ENCODE data around the gene XDH. TPM values are rescaled to one million over a fixed set of nuclear protein-coding genes. Genes with fewer than 3 reads are reported as not detected.

The XDH gene
- total RNA-seq, 4 donors from 2014 or later: under 0.01 TPM; not detected in 3

DNA sequence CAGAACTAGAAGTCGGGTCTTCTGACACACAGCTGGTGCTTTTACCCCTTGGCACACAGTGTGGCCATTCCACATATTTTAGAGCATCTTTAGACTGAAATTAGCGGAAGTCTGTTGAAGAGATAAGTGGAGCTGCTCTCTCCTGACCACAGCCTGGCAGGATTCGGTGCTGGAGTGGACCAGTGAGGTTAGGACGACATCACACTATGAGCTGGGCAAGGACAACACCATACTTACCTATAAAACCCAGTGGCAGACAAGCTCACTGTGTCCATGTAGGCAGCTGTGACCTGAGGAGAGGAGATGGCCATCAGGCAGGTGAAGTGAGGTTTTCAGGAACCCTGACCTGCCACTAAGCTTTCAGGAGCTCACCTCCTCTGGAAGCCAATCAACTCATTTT is 70.1 kb downstream of the XDH start:
- Histone ChIP-seq H3K27me3 (no peaks in the 10 kb centered on the region), H3K27ac (no peak overlapping the region), H3K4me1 (no peaks in the 10 kb centered on the region), H3K36me3 (no peaks in the 10 kb centered on the region), H3K9me3 (no peaks in the 10 kb centered on the region), H3K4me3 (no peak overlapping the region)
- TF ChIP-seq CTCF (IDR thresholded peaks at IDR 0.05) (no peak), POLR2A (IDR thresholded peaks at IDR 0.05) (no peak), EP300 (IDR thresholded peaks at IDR 0.05) (no peak)
- DNase-seq (ENCODE audit: low spot score in 2 of 2): no peak
- WGBS, 2 donors: 90 to 94% methylated on average over 4 of the region's 4 CpGs

DNA sequence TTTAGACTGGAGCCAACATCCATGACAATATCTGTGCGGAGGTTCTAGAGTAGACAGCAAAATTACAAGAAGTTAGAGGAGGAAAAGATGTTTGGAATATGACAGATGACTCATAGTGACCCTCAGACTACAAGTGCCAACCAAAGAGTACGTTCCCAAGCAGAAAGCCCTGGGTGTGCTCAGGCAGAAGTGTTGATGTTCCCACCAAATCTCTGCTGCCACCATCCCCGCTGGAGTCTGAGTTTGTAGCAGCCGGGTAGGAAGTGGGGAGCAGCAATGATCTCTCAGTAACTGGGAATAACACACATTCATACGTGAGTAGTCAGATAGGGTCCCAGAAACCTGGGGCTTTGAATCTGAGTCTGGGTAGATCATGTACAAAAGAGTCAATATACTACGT is 73.2 kb downstream of the XDH start:
- DNase-seq (ENCODE audit: low spot score in 2 of 2): no peak
- Histone ChIP-seq H3K4me3 (no peak overlapping the region), H3K9me3 (no peaks in the 10 kb centered on the region), H3K27me3 (no peaks in the 10 kb centered on the region), H3K36me3 (no peaks in the 10 kb centered on the region), H3K4me1 (no peaks in the 10 kb centered on the region), H3K27ac (no peak overlapping the region)
- WGBS, 2 donors: 83 to 85% methylated on average over 6 of the region's 6 CpGs
- TF ChIP-seq POLR2A (IDR thresholded peaks at IDR 0.05) (no peak), EP300 (IDR thresholded peaks at IDR 0.05) (no peak), CTCF (IDR thresholded peaks at IDR 0.05) (no peak)

DNA sequence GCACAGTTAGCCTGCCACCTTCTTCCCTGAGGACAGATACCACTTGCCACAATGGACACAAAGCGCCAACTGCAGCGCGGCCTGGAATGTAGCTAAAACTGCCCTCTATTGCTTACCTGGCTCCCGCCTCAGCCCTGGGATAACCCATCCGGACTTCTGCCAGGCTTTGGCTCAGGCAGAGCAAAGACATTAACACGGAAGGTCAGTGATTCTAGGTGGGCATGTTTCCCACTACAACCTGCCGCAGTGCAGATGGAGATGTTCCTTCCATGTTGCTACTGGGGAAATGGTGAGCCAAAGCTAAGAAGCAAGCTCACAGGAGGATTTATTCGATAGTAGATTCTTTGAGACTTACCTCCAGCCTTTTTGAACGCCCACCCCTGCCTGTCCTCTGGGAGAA is 74.8 kb downstream of the XDH start:
- WGBS, 2 donors: 91 to 94% methylated on average over 9 of the region's 9 CpGs
- Histone ChIP-seq H3K36me3 (no peaks in the 10 kb centered on the region), H3K9me3 (no peaks in the 10 kb centered on the region), H3K27me3 (no peaks in the 10 kb centered on the region), H3K4me1 (no peaks in the 10 kb centered on the region), H3K4me3 (no peak overlapping the region), H3K27ac (no peak overlapping the region)
- DNase-seq (ENCODE audit: low spot score in 2 of 2): no peak
- TF ChIP-seq POLR2A (IDR thresholded peaks at IDR 0.05) (no peak), CTCF (IDR thresholded peaks at IDR 0.05) (no peak), EP300 (IDR thresholded peaks at IDR 0.05) (no peak)

DNA sequence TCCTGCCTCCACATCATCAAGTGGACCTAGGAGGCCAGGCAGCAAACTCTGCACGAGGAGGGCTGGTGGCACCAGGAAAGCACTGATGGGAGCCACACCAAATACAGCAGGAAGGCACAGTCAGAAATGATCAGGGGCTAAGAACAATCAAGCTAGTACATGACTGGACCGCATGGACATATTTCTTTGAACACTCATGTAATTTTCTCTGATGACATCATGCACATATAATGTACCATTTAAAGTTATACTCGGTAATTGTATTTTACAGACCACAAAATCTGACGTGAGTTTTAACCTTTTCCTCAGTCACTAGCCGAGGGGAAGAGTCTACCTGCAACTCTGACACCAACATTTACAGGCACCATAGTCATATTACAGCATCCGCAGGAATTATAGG is 76.7 kb downstream of the XDH start:
- Histone ChIP-seq H3K27me3 (no peaks in the 10 kb centered on the region), H3K4me3 (no peak overlapping the region), H3K4me1 (no peaks in the 10 kb centered on the region), H3K36me3 (no peaks in the 10 kb centered on the region), H3K27ac (no peak overlapping the region), H3K9me3 (no peaks in the 10 kb centered on the region)
- no peak for TF ChIP-seq CTCF (IDR thresholded peaks at IDR 0.05)
- TF ChIP-seq EP300 (IDR thresholded peaks at IDR 0.05): no peak
- no peak for TF ChIP-seq POLR2A (IDR thresholded peaks at IDR 0.05)
- WGBS, 2 donors: 64 to 66% methylated on average over 6 of the region's 6 CpGs
- DNase-seq (ENCODE audit: low spot score in 2 of 2): no peak

DNA sequence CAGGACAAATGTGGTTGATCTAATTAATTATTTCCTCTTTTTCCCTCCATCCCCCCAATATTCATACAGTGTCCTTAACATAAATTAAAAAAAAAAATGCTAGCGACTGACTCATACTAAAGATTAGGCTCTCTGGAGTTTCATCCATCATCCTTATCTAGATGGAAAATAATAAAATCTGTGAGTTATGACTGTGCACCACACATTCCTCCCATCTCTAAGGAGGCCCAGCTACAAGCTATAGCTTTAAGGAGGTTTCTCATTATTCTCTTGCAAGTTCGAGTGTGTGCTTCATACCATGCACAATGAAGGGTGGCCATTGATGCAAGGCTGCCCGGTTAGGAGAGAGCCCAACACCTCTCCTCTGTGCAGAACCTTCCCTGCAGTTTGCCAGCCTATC is 77.3 kb downstream of the XDH start:
- TF ChIP-seq POLR2A (IDR thresholded peaks at IDR 0.05) (no peak), CTCF (IDR thresholded peaks at IDR 0.05) (no peak), EP300 (IDR thresholded peaks at IDR 0.05) (no peak)
- H3K27me3 ChIP-seq: peaks cover 0 to 3% of the 10 kb centered on the region in 2 donors
- H3K4me3 ChIP-seq: no peak overlapping the region
- WGBS, 2 donors: 66 to 68% methylated on average over 3 of the region's 3 CpGs
- no peak for DNase-seq (ENCODE audit: low spot score in 2 of 2)
- H3K9me3 ChIP-seq: no peaks in the 10 kb centered on the region
- H3K4me1 ChIP-seq: no peaks in the 10 kb centered on the region
- no peaks in the 10 kb centered on the region for H3K36me3 ChIP-seq
- H3K27ac ChIP-seq: no peak overlapping the region
